Measurements from ENCODE around the gene KCNE2.

- TF ChIP-seq CTCF (IDR thresholded peaks at IDR 0.05; ENCODE audit: borderline replicate concordance, extremely low read depth, low read length, poor library complexity, severe bottlenecking) (no peak), EZH2 (IDR thresholded peaks at IDR 0.05; ENCODE audit: borderline replicate concordance, low read depth, low read length, severe bottlenecking) (no peak)
Measured at GRCh38 chr21:34357889-34358288, 5.9 kb upstream of the KCNE2 start.
